ENCODE data around the gene FOLR2. TPM values are rescaled to one million over a fixed set of nuclear protein-coding genes. Genes with fewer than 3 reads are reported as not detected.
"Not testable (repeated sequence)": the region's sequence is repeated elsewhere in the genome, so short reads cannot be mapped to it uniquely, and the experiment has no call there.

FOLR2 gene
- total and polyA plus RNA-seq, 10 donors, result 16.1 to 62.3 (median 23.0) TPM

GRCh38 chr11:72204886-72205285 lies 11.7 kb upstream of the FOLR2 start:
- intact Hi-C loops (cut with DNase I; ENCODE audit: low total_unique reads), result no loop called here
- no peak for TF ChIP-seq POLR2AphosphoS5 (IDR thresholded peaks at IDR 0.05)
- no peak for TF ChIP-seq CTCF (IDR thresholded peaks at IDR 0.05 in 8 of 11, conservative IDR thresholded peaks at IDR 0.05 in 3 of 11)
- TF ChIP-seq POLR2A (IDR thresholded peaks at IDR 0.05), result no peak
- Histone ChIP-seq H3K27me3 (replicated peaks in 1 of 7) (no peaks in the 10 kb centered on the region), H3K9me3 (peaks cover 3 to 15% (median 10%) of the 10 kb centered on the region in 8 donors), H3K4me3 (no peak overlapping the region), H3K36me3 (no peaks in the 10 kb centered on the region), H3K4me1 (peaks cover 0 to 11% (median 0%) of the 10 kb centered on the region in 6 donors), H3K27ac (peak overlapping the region in 4 of 8 donors; percentile 38 to 69 (median 50))
- DNase-seq, result no peak

GRCh38 chr11:72206794-72207193 lies 9.8 kb upstream of the FOLR2 start:
- Histone ChIP-seq H3K9me3 (peaks cover 3 to 23% (median 17%) of the 10 kb centered on the region in 8 donors), H3K4me3 (peak overlapping the region in 1 of 8 donors; percentile 34), H3K4me1 (peaks cover 0 to 11% (median 0%) of the 10 kb centered on the region in 6 donors)
- H3K27me3 ChIP-seq (replicated peaks in 1 of 7); DNase-seq; H3K36me3 ChIP-seq; H3K27ac ChIP-seq; intact Hi-C loops (cut with DNase I; ENCODE audit: low total_unique reads): not testable (repeated sequence)
- 84 to 95% (median 92%) methylated on average over 2 of the region's 2 CpGs for WGBS, 5 donors

- no peak for TF ChIP-seq POLR2A (IDR thresholded peaks at IDR 0.05)
- no peak for TF ChIP-seq CTCF (IDR thresholded peaks at IDR 0.05 in 8 of 11, conservative IDR thresholded peaks at IDR 0.05 in 3 of 11)
- TF ChIP-seq POLR2AphosphoS5 (IDR thresholded peaks at IDR 0.05), result no peak
- no peak for DNase-seq
- H3K9me3 ChIP-seq, result peaks cover 3 to 23% (median 17%) of the 10 kb centered on the region in 8 donors
- H3K27ac ChIP-seq, result peak overlapping the region in 4 of 8 donors; percentile 13 to 58 (median 49)
- WGBS, 5 donors, result 57 to 91% (median 82%) methylated on average over 3 of the region's 3 CpGs
- peaks cover 0 to 11% (median 0%) of the 10 kb centered on the region in 6 donors for H3K4me1 ChIP-seq
- H3K36me3 ChIP-seq, result no peaks in the 10 kb centered on the region
- H3K27me3 ChIP-seq (replicated peaks in 1 of 7), result no peaks in the 10 kb centered on the region
- intact Hi-C loops (cut with DNase I; ENCODE audit: low total_unique reads), result no loop called here
- H3K4me3 ChIP-seq, result peak overlapping the region in 5 of 8 donors; percentile 2 to 46 (median 15)
Measured at GRCh38 chr11:72208281-72208680, 8.3 kb upstream of the FOLR2 start.

GRCh38 chr11:72209101-72209500 lies 7.5 kb upstream of the FOLR2 start:
- Histone ChIP-seq H3K27ac (peak overlapping the region in 4 of 8 donors; percentile 13 to 58 (median 49)), H3K27me3 (replicated peaks in 1 of 7) (no peaks in the 10 kb centered on the region), H3K4me3 (peak overlapping the region in 3 of 8 donors; percentile 15 to 46 (median 33)), H3K9me3 (peaks cover 3 to 23% (median 17%) of the 10 kb centered on the region in 8 donors), H3K4me1 (peaks cover 0 to 11% (median 0%) of the 10 kb centered on the region in 6 donors), H3K36me3 (no peaks in the 10 kb centered on the region)
- 70 to 81% (median 72%) methylated on average over 4 of the region's 4 CpGs for WGBS, 5 donors
- intact Hi-C loops (cut with DNase I; ENCODE audit: low total_unique reads), result no loop called here
- no peak for DNase-seq
- TF ChIP-seq CTCF (IDR thresholded peaks at IDR 0.05 in 8 of 11, conservative IDR thresholded peaks at IDR 0.05 in 3 of 11) (no peak), POLR2A (IDR thresholded peaks at IDR 0.05) (no peak), POLR2AphosphoS5 (IDR thresholded peaks at IDR 0.05) (peak in 1 of 3 donors; percentile 47)
